Tibial nerve (tissue), 4 donors: ENCODE measurements around the gene NEK11. TPM values are rescaled to one million over a fixed set of nuclear protein-coding genes. Genes with fewer than 3 reads are reported as not detected.

Source experiments
- DNase-seq, 2 donors: peaks; one replicate each; pipeline ENCODE4 v3.0.0-alpha.2; 2019; ENCODE audit warnings: low spot score in 2 of 2
- H3K27ac ChIP-seq, 4 donors: fragments of 200-600 bp; sonication (generic) in 3 of 4; one replicate each; pipeline ENCODE4 v1.5.1; 2017 to 2019; ENCODE audit warnings: mild to moderate bottlenecking in 1 of 4
- H3K27me3 ChIP-seq, 2 donors: fragments of 200-600 bp; sonication (generic) in 1 of 2; one replicate each; pipeline versions ENCODE4 v1.5.1 to v1.6.0; 2017 to 2019
- H3K36me3 ChIP-seq, 3 donors: fragments of 200-600 bp; sonication (generic); one replicate each; pipeline ENCODE4 v1.5.1; 2018 to 2019
- H3K4me1 ChIP-seq, 4 donors: fragments of 200-600 bp; sonication (generic) in 3 of 4; one replicate each; pipeline ENCODE4 v1.5.1; 2017 to 2019
- H3K4me3 ChIP-seq, 4 donors: fragments of 200-600 bp; sonication (generic) in 3 of 4; one replicate each; pipeline ENCODE4 v1.5.1; 2017 to 2019; ENCODE audit warnings: mild to moderate bottlenecking in 1 of 4, moderate library complexity in 1 of 4
- H3K9me3 ChIP-seq, 4 donors: fragments of 200-600 bp; sonication (generic) in 3 of 4; one replicate each; pipeline ENCODE4 v1.5.1; 2017 to 2019
- EP300 ChIP-seq, 2 donors: sonication (generic); formaldehyde crosslinking; IDR thresholded peaks; one replicate each; pipeline ENCODE4 v1.6.1; 2017; ENCODE audit warnings: antibody characterized with exemption in 2 of 2, mild to moderate bottlenecking in 1 of 2
- POLR2A ChIP-seq, 2 donors: fragments of 450-650 bp; IDR thresholded peaks; one replicate each; pipeline ENCODE4 v1.6.1; 2017; ENCODE audit warnings: antibody characterized with exemption in 2 of 2, mild to moderate bottlenecking in 2 of 2, moderate library complexity in 2 of 2
- WGBS, 2 donors: methylation state at CpG; one replicate each; pipeline ENCODE4 v1.1.5; 2018; 5-methylcytosine and 5-hydroxymethylcytosine counted together
- total RNA-seq, 4 donors: library from RNA; depleted of rRNA; stranded (reverse); fragments of >200 nt; gene quantifications; one replicate each; pipeline ENCODE4 v1.1.0, GENCODE V29; 2016
- TF ChIP-seq, protein P1 (sequence below), 5 experiments: fragments of 200-600 bp in 3 of 5; fragments of 450-650 bp in 2 of 5; sonication (generic) in 3 of 5; IDR thresholded peaks; one replicate each; pipeline ENCODE4 v1.5.1; 2016 to 2019; ENCODE audit warnings: antibody characterized with exemption in 5 of 5, mild to moderate bottlenecking in 3 of 5, moderate library complexity in 2 of 5

NEK11 gene
- total RNA-seq, 4 donors from 2014 or later: 7.0 to 32.8 (median 15.3) TPM

DNA sequence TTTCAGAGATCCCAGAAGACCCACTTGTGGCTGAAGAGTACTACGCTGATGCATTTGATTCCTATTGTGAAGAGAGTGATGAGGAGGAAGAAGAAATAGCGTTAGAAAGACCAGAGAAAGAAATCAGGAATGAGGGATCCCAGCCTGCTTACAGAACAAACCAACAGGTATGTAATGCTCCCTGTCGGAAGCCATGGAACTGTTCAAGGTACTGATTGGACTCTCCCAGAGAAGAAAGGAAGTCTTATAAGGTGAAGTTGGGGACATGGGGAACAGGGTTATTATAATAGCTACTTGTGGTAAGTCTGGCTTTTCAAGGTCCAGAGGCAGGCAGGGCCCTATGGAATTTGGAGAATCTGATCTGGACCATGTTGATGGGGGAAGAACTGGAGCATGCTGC, 201.8 kb downstream of the NEK11 start:
- no peaks in the 10 kb centered on the region for H3K27me3 ChIP-seq
- no peak overlapping the region for H3K27ac ChIP-seq
- H3K4me3 ChIP-seq: no peak overlapping the region
- H3K36me3 ChIP-seq: no peaks in the 10 kb centered on the region
- H3K9me3 ChIP-seq: no peaks in the 10 kb centered on the region
- DNase-seq: no peak
- TF ChIP-seq EP300 (IDR thresholded peaks at IDR 0.05): no peak
- TF ChIP-seq, protein P1, sequence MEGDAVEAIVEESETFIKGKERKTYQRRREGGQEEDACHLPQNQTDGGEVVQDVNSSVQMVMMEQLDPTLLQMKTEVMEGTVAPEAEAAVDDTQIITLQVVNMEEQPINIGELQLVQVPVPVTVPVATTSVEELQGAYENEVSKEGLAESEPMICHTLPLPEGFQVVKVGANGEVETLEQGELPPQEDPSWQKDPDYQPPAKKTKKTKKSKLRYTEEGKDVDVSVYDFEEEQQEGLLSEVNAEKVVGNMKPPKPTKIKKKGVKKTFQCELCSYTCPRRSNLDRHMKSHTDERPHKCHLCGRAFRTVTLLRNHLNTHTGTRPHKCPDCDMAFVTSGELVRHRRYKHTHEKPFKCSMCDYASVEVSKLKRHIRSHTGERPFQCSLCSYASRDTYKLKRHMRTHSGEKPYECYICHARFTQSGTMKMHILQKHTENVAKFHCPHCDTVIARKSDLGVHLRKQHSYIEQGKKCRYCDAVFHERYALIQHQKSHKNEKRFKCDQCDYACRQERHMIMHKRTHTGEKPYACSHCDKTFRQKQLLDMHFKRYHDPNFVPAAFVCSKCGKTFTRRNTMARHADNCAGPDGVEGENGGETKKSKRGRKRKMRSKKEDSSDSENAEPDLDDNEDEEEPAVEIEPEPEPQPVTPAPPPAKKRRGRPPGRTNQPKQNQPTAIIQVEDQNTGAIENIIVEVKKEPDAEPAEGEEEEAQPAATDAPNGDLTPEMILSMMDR (IDR thresholded peaks at IDR 0.05): no peak
- TF ChIP-seq POLR2A (IDR thresholded peaks at IDR 0.05): no peak
- H3K4me1 ChIP-seq: no peaks in the 10 kb centered on the region
- 84 to 85% methylated on average over 3 of the region's 3 CpGs for WGBS, 2 donors

DNA sequence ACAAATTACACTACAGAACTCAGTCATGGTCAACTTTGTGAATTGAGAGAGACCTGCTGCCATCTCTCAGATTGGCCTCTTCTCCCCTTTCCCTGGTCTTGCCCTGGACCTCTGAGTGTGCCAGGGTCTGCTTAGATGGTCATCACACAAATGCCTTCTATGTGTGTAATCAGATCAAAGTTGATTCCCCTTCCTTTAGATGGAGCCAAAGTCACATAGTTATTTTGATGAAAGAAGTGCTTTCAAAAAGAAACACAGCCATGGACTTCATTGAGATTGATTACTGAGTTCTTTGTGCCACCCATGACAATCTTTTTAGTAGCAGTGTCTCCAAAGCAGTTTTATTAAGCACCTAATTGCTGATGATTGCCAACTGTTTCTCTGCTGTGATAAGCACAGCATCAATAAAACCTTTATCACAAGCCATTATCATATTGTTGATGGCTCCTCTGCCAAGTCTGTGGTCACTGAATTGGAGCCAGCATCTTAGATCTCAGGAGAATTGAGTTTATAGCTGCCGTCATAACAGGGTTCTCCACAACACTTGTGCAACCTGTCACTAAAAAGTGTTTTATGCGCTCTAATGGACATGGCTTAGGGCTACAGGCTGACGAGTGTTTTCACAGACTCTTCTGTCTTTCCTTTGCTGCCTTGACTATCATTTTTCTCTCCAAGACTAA, 205.2 kb downstream of the NEK11 start:
- Histone ChIP-seq H3K9me3 (no peaks in the 10 kb centered on the region), H3K36me3 (no peaks in the 10 kb centered on the region), H3K27me3 (no peaks in the 10 kb centered on the region), H3K27ac (no peak overlapping the region), H3K4me3 (no peak overlapping the region), H3K4me1 (no peaks in the 10 kb centered on the region)
- no peak for TF ChIP-seq POLR2A (IDR thresholded peaks at IDR 0.05)
- TF ChIP-seq EP300 (IDR thresholded peaks at IDR 0.05): no peak
- TF ChIP-seq, protein P1 (IDR thresholded peaks at IDR 0.05): no peak
- WGBS, 2 donors: 65 to 66% methylated on average over 3 of the region's 3 CpGs
- DNase-seq: no peak

DNA sequence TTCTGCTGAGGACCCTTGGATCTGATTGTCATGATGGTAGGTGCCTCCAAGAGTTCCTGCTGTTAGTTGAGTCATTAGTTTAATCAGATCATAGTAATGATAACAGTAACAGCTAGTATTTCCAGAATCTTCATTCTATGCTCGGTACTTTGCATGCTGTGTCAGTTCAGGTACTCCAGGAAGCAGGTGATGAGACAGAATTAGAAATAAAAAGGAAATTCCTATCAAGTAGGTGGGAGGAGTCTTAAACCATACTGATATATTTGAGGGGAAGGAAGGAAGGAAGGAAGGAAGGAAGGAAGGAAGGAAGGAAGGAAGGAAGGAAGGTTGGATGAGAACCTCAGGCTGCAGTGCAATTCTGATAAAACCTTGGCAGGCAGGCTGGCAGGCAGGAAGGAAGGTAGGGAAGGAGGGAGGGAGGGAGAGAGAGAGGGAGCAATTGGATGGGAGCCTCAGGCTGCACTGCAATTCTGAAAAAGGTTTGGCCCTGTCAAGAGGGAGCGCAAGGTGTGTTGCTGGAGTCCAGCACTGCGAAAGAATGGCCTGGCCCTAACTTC, 206.1 kb downstream of the NEK11 start:
- Histone ChIP-seq H3K27ac (no peak overlapping the region), H3K36me3 (no peaks in the 10 kb centered on the region), H3K4me3 (no peak overlapping the region), H3K4me1 (no peaks in the 10 kb centered on the region), H3K9me3 (no peaks in the 10 kb centered on the region), H3K27me3 (no peaks in the 10 kb centered on the region)
- DNase-seq: no peak
- TF ChIP-seq EP300 (IDR thresholded peaks at IDR 0.05): no peak
- no peak for TF ChIP-seq POLR2A (IDR thresholded peaks at IDR 0.05)
- TF ChIP-seq, protein P1 (IDR thresholded peaks at IDR 0.05): no peak
- WGBS, 2 donors: 93 to 99% methylated on average over 3 of the region's 3 CpGs

DNA sequence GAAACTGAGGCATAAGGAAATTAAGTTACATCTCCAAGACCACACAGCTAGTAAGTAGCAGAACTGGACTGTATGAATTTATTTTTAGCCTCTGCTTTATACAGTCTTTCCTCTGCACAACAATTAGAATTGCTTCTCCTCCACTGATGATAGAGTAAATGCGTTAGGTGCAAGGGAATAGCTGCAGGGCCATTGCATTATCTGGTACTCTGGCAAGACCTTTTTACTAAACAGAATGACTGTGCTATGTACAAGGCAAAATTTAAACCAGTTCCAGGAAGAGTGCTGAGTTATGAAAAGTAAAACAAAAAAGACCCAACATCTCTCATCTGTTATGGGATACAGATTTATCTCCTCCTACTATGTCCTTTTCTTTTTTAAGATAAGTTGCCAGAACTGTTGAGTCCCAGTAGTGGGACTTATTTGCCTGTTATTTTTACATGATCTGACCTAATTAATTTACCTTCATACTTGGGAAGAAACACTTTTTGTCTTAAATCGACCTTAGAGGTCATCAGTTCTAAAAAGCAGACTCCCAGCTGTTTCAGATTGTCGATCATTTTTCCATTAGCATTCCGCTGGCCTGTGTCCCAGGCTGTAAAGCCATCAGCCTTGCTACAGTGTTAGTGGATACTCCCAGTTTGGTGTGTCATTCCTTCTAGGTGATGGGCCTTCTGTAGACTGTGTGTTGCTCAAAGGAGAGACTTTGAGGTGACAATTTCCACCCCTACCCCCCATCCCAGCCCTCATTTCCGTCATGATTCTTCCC, 207.4 kb downstream of the NEK11 start:
- H3K27ac ChIP-seq: no peak overlapping the region
- no peaks in the 10 kb centered on the region for H3K27me3 ChIP-seq
- no peaks in the 10 kb centered on the region for H3K9me3 ChIP-seq
- no peak for TF ChIP-seq POLR2A (IDR thresholded peaks at IDR 0.05)
- TF ChIP-seq, protein P1 (IDR thresholded peaks at IDR 0.05): no peak
- no peak for TF ChIP-seq EP300 (IDR thresholded peaks at IDR 0.05)
- no peaks in the 10 kb centered on the region for H3K36me3 ChIP-seq
- H3K4me1 ChIP-seq: no peaks in the 10 kb centered on the region
- WGBS, 2 donors: 68 to 69% methylated on average over 5 of the region's 5 CpGs
- no peak overlapping the region for H3K4me3 ChIP-seq
- DNase-seq: no peak

DNA sequence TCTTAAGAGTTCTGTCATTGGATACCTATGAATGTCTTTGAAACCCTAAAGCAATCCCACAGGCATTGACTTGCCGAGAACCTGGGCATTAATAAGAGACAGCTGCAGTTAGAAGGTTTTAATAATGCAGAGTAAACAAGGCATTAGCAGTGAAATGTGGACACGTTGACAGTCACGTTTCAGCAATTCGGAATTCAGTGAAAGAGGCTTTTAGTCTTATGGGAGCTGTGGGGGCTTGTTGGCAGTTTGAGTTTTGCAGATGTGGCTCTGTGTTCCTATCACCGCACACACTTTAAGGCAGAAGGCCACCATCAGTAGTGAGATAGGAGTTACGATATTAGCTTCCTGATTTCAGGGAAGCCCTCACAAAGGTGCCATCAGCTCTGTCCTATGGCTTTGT, 209.7 kb downstream of the NEK11 start:
- TF ChIP-seq POLR2A (IDR thresholded peaks at IDR 0.05): no peak
- TF ChIP-seq EP300 (IDR thresholded peaks at IDR 0.05): no peak
- TF ChIP-seq, protein P1 (IDR thresholded peaks at IDR 0.05): no peak
- DNase-seq: no peak
- 73 to 78% methylated on average over 6 of the region's 6 CpGs for WGBS, 2 donors

More for the DNA sequence above, 209.7 kb downstream of the NEK11 start:
- H3K27me3 ChIP-seq: no peaks in the 10 kb centered on the region
- no peaks in the 10 kb centered on the region for H3K36me3 ChIP-seq
- H3K4me1 ChIP-seq: no peaks in the 10 kb centered on the region
- H3K27ac ChIP-seq: no peak overlapping the region
- H3K4me3 ChIP-seq: no peak overlapping the region
- no peaks in the 10 kb centered on the region for H3K9me3 ChIP-seq
